OCI-LY7 (cell line): ENCODE results near the gene PNMA8B.

ENCODE experiments used
- EZH2phosphoT487 ChIP-seq: fragments of 200-600 bp; sonication (generic); IDR thresholded peaks from 2 replicates; pipeline ENCODE4 v1.6.1; 2018; ENCODE audit warnings: low read depth, borderline replicate concordance, mild to moderate bottlenecking, mixed run types, antibody characterized with exemption, low read length, moderate library complexity, mixed read lengths
- TF ChIP-seq, protein P1 (sequence below): fragments of 200-600 bp; sonication (generic); conservative IDR thresholded peaks from 2 replicates; pipeline ENCODE4 v1.5.1; 2014; ENCODE audit warnings: mild to moderate bottlenecking, antibody characterized with exemption, low read length, moderate library complexity, mixed read lengths

DNA sequence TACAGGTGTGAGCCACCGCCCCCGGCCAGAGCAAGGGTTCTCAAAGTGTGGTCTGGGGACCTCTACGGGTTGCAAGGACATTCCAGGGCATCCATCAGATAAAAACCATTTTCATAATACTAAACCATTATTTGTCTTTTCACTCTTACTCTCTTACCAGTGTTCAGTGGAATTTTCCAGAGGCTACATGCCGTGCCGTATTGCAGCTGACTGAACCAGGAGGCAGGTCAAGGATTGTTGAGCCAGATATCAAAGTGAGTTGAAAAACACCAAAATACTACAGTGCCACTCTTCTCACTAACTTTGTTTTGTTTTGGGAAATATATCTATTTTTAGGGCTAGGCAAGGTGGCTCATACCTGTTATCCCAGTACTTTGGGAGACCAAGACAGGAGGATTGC lies 7.2 kb upstream of the PNMA8B start:
- TF ChIP-seq, protein P1, sequence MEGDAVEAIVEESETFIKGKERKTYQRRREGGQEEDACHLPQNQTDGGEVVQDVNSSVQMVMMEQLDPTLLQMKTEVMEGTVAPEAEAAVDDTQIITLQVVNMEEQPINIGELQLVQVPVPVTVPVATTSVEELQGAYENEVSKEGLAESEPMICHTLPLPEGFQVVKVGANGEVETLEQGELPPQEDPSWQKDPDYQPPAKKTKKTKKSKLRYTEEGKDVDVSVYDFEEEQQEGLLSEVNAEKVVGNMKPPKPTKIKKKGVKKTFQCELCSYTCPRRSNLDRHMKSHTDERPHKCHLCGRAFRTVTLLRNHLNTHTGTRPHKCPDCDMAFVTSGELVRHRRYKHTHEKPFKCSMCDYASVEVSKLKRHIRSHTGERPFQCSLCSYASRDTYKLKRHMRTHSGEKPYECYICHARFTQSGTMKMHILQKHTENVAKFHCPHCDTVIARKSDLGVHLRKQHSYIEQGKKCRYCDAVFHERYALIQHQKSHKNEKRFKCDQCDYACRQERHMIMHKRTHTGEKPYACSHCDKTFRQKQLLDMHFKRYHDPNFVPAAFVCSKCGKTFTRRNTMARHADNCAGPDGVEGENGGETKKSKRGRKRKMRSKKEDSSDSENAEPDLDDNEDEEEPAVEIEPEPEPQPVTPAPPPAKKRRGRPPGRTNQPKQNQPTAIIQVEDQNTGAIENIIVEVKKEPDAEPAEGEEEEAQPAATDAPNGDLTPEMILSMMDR = no peak
- TF ChIP-seq EZH2phosphoT487 = no peak
